ENCODE measurements around the gene GRIFIN.

The GRIFIN gene

GRCh38 chr7:2512179-2512661 is 36.0 kb upstream of the GRIFIN start:
- DNase-seq: no peak

DNA sequence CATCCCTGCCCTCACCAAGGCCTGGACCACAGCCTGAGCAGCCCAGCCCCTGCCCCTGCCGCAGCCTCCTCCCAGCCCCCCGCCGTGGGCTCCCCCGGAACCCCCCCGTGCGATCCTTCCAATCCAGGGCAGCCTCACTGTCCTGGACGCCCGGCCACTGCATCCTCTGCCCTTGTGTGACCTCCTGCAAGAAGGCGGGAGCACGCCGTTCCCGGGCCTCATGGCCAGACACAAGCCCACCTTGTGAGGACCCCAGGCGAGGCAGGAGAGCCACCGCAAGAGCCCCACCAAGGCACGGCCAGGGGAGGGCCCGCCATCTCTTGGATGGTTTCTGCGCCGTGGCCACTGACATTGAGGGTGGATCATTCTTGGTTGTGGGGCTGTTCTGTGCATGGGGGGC is 35.6 kb upstream of the GRIFIN start:
- no peak for DNase-seq

DNA sequence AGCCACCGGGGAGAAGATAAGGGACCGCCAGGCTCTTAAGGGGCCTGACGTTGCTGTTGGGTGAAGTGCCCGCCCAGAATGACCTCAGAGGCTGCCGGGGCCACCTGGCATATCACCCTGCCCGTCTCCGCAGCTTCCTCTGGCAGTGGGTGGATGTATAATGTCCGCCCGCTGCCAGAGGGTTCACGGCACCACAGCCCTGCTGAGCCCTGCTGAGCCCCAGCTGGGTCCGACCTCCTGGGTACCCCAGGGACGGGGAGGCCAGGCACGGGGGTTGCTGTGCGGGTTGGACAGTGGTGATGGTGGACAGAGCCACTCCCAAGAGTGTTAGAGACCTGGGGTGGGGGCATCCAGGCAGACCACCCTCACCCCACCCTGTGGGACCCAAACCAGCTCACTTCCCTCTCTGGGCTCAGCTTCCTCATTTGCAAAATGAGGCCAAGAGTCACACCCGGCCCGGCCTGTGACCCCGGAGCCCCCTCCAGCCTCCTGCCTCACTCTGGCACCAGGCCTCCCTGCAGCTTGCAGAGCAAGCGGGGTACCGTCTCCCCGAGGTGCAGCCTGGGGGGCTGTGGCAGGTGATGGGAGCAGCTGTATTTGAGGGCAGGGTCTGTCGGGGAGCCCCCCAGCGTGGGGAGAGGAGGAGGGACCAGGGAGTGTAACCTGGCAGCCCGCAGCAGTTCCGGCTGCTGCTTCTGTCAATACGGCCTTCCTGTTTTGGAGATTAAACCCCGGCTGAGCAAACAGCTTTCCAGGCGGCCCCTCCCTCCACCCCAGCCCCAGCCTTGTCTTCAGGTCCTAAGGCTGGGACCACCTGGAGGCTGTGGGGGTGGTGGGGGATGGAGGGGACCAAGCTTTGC is 34.9 kb upstream of the GRIFIN start:
- no peak for DNase-seq

GRCh38 chr7:2510130-2510776 is 34.1 kb upstream of the GRIFIN start:
- DNase-seq: no peak

DNA sequence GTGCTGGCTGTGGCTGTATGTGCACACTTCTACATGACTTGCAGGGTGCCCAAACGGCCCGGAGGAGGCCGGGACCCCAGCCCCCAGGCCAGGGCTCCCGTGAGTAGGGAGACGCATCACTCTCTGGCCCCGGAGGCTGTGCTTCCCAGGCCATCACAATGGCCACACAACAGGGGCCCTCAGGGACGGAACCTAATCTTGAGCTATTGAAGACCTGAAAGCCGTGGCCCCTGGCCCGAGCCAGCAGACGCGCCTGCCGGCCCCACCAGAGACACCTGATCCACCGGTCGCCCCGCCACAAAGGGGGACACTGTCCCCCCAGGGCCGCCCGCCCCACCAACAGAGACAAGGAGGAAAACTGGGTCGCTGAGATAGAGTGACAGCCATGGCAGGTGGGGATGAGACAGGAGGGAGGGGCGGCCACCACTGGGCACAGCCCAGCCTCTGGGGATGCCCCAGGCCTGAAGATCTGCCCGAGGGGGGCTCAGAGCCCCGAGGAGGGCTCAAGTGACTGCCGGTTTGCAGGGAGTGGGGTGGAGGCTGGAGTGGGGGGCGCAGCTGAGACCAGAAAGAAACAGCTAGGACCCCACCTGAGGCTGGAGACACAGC is 33.2 kb upstream of the GRIFIN start:
- DNase-seq: no peak

GRCh38 chr7:2508327-2509215 is 32.4 kb upstream of the GRIFIN start:
- no peak for DNase-seq

- DNase-seq: no peak
Observed at GRCh38 chr7:2507917-2508306, 31.7 kb upstream of the GRIFIN start.

DNA sequence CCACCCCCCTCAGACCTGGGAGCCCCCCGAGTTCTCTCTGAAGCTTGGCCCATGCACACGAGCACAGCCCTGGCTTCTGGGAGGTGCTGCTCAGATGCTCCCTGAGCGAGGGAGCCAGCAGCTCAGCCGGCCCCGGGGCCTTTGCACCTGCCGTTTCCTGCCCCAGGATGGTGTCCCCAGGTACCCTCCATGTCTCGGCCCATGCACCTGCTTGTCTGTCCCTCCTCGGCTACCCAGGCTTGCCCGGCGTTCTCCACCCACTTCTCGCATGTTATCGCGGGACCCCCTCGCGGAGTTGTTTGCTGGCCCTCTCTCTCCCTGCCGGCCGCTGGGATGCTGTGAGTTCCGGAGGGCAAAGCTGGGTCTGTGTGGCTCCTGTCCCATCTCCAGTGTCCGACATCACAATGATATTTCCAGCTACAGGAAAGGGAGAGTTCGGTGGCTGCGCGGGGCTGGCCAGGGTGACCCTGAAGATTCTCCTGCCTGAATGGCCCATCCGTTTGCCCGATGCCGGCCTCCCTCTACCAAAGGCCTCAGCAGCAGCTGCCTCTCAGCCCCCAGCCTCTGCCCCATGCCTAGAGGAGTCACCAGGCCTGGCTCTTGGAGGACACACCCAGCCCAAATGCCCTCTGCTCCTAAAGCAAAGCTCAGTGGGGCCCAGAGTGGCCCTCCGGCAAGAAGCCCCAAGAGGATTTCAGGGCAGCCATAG is 31.2 kb upstream of the GRIFIN start:
- no peak for DNase-seq

DNA sequence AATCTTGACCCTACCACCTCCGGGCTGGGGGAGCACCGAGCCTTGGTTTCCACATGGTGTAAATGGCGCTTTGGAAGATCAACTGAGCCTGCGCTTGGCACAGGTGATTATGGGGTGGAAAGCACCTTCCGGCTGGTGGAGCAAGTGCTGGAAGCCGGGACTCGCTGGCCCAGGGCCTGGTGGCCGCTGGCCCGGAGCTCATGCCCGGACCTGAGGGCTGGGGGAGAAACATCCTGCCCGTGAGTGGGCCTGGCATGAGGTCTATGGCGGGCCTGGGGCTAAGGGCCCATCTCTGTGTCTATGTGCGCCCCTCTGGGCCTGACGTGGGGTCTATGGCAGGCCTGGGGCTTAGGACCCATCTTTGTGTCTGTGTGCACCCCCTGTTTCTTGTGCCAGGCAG is 29.2 kb upstream of the GRIFIN start:
- DNase-seq: no peak

GRCh38 chr7:2504889-2505375 is 28.7 kb upstream of the GRIFIN start:
- DNase-seq: no peak

DNA sequence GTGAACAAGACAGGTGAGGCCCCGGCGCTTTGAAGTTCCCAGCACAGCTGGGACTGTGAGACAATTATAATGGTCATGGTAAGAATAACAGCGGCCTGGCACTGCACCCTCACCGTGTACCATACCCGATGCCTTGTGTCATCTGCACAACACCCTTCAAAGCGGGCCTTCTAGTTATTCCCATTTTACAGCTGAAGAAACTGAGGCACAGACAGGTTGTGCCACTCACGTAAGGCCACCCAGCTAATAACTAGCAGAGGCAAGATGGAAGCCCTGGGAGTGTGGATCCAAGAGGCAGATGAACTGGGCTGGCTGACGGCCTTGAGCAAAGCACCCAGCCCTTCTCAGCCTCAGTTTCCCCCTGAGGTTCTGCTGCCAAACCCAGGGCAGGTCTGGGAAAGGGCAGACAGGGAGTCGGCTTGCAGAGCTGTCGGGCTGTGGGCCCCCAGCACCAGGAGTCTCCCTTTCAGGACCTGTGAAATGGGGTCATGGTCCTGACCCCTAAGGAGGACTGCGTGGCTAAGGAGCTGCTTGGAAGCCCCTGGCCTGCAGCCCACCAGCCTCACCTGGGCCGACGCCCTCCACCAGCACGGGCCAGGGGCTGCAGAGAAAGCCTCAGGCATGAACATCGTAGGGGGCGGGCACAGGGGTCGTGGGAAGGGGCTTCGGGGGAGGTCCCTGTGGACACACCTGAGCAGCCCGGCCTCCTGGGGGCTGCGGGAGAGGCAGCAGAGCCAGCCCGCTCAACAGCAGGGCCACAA is 28.1 kb upstream of the GRIFIN start:
- no peak for DNase-seq

GRCh38 chr7:2503056-2503941 is 27.1 kb upstream of the GRIFIN start:
- no peak for DNase-seq

- no peak for DNase-seq
Observed at GRCh38 chr7:2502647-2502966, 26.4 kb upstream of the GRIFIN start.

DNA sequence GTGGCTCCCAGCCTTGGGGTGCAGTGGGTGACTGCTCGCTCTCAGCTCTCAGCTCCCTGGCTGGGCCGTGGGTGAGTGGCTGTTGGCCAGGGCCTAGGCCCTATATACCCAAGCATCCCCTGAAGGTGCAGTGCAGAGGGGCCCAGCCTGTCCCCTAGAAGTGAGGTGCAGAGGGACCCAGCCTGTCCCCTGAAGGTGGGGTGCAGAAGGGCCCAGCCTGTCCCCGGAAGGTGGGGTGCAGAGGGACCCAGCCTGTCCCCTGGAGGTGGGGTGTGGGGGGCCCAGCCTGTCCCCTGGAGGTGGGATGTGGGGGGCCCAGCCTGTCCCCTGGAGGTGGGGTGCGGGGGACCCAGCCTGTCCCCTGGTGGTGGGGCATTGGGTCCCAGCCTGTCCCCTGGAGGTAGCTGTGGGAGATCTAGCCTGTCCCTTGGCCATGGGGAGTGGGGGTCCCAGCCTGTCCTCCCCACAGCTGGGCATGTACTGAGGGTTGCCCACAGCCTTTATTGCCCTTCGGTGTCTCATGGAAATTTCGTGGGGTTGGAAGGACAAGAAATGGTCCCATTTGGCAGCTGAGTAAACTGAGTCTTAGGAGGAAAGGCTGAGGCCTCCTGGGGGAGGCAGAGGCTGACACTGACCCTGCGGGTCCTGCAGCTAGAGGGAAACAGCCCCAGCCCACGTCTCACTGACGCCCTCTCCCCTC is 25.9 kb upstream of the GRIFIN start:
- no peak for DNase-seq

- DNase-seq: no peak
Observed at GRCh38 chr7:2500701-2501100, 24.5 kb upstream of the GRIFIN start.

GRCh38 chr7:2499719-2500430 is 23.7 kb upstream of the GRIFIN start:
- no peak for DNase-seq

DNA sequence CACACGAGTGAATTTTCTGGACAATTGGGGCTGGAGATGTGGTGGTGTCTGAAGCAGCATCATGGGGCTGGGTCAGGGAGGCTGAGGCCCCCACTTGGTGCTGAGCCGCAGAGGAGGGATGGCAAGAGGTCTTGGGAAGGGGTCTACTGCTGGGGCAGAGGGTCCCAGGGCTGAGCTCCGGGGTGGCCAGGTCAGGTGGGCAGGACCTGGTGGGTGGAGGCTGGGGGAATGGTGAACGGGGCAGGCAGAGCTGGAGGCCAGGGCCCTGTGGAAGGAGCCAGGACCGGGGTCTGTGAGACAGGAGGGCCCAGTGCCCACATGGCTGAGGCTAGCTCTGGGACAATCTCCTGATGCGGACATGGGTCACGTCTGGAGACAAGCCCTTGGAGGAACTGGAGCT is 23.0 kb upstream of the GRIFIN start:
- DNase-seq: no peak

DNA sequence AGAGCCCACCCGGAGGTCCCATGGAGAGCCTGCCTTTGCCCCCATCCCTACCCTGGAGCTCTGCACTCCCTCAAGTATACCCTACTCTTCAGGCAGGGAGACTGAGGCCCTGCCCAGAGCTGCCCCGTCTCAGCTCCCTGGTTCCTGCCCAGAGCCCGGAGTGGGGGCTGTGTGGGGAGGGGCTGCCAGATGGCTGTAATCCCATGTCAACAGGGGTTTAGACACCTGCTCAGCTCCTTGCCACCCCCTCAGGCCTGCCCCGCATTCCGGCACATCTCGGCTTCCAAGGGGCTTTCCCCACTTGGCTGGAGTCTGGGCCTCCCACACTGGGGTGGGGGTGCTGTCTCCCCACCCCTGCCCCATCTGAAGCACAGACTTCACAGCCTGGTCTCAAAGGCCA is 22.5 kb upstream of the GRIFIN start:
- DNase-seq: no peak
